SK-N-SH (cell line): ENCODE measurements around the gene TAF4. TPM values are rescaled to one million over a fixed set of nuclear protein-coding genes. Genes with fewer than 3 reads are reported as not detected.
A peak's percentile ranks its signal among the peaks of the same experiment; 100 is the strongest.

Source experiments
- CTCF ChIA-PET: fragments of 300-600, 350-600 bp; formaldehyde crosslinking; extraction: SDS; loops from one replicate; lab custom pipeline; 2021; lab: Yijun Ruan, JAX
- POLR2A ChIA-PET: fragments of 350-600 bp; sonication (Branson Sonifier 250); formaldehyde crosslinking; extraction: SDS; loops from one replicate; lab custom pipeline; 2020; ENCODE audit warnings: antibody characterized with exemption, inconsistent platforms; lab: Yijun Ruan, JAX
- DNase-seq: peaks from one replicate; pipeline ENCODE4 v3.0.0; 2012
- H2AFZ ChIP-seq: fragments of 200-600 bp; sonication (generic); 2 replicates; pipeline ENCODE4 v1.8.1; 2016; ENCODE audit warnings: antibody characterized with exemption, mild to moderate bottlenecking, low read depth
- H3F3A ChIP-seq: fragments of 200-600 bp; sonication (generic); replicated peaks from 2 replicates; pipeline ENCODE3; 2016; ENCODE audit warnings: antibody characterized with exemption, mild to moderate bottlenecking; ENCODE audit not compliant: insufficient read depth
- H3K27ac ChIP-seq, 2 experiments: fragments of 200-500 bp in 1 of 2; fragments of 200-600 bp in 1 of 2; sonication (Bioruptor generic) in 1 of 2; sonication (generic), shearing (Covaris generic) in 1 of 2; 2 replicates each; pipeline versions ENCODE4 v1.5.1 to v1.6.1; 2014 to 2016; ENCODE audit warnings: low read depth in 2 of 2, inconsistent platforms in 1 of 2, low read length in 1 of 2, mild to moderate bottlenecking in 1 of 2, mixed read lengths in 1 of 2
- H3K27me3 ChIP-seq: fragments of 200-600 bp; sonication (generic), shearing (Covaris generic); 2 replicates; pipeline ENCODE4 v1.6.1; 2016; ENCODE audit warnings: mixed run types; ENCODE audit not compliant: insufficient read depth
- H3K36me3 ChIP-seq, 2 experiments: fragments of 200-500 bp in 1 of 2; fragments of 200-600 bp in 1 of 2; sonication (Bioruptor generic) in 1 of 2; sonication (generic) in 1 of 2; replicated peaks in 1 of 2; 2 replicates each; pipeline versions ENCODE3 to v1.5.1; 2014 to 2016; ENCODE audit warnings: low read length in 1 of 2, mild to moderate bottlenecking in 1 of 2; ENCODE audit not compliant: insufficient read depth in 2 of 2, control insufficient read depth in 1 of 2
- H3K4me1 ChIP-seq, 2 experiments: fragments of 200-500 bp in 1 of 2; fragments of 200-600 bp in 1 of 2; sonication (Bioruptor generic) in 1 of 2; sonication (generic), shearing (Covaris generic) in 1 of 2; 2 replicates each; pipeline versions ENCODE4 v1.5.1 to v1.6.1; 2014 to 2016; ENCODE audit warnings: low read depth in 1 of 2, low read length in 1 of 2, mixed run types in 1 of 2; ENCODE audit not compliant: insufficient read depth in 2 of 2, control insufficient read depth in 1 of 2
- H3K4me2 ChIP-seq: fragments of 200-600 bp; sonication (generic), shearing (Covaris generic); 2 replicates; pipeline ENCODE4 v1.6.1; 2017; ENCODE audit warnings: mixed run types
- H3K4me3 ChIP-seq, 2 experiments: fragments of 200-500 bp in 1 of 2; fragments of 200-600 bp in 1 of 2; sonication (Bioruptor generic) in 1 of 2; sonication (generic), shearing (Covaris generic) in 1 of 2; 2 replicates each; pipeline versions ENCODE4 v1.5.1 to v1.8.1; 2014 to 2016; ENCODE audit warnings: low read depth in 2 of 2, inconsistent platforms in 1 of 2, low read length in 1 of 2, mild to moderate bottlenecking in 1 of 2, mixed read lengths in 1 of 2, moderate library complexity in 1 of 2
- H3K79me2 ChIP-seq: fragments of 200-600 bp; sonication (generic); 2 replicates; pipeline ENCODE4 v1.8.1; 2017; ENCODE audit warnings: mild to moderate bottlenecking; ENCODE audit not compliant: insufficient read depth
- H3K9ac ChIP-seq: fragments of 200-600 bp; sonication (generic); 2 replicates; pipeline ENCODE4 v1.6.1; 2017; ENCODE audit warnings: mixed run types
- H3K9me2 ChIP-seq: fragments of 200-600 bp; sonication (generic); 2 replicates; pipeline ENCODE4 v1.6.1; 2017; ENCODE audit warnings: mixed run types
- H3K9me3 ChIP-seq: fragments of 200-600 bp; sonication (generic); 2 replicates; pipeline ENCODE4 v1.6.1; 2017; ENCODE audit warnings: mixed run types, mild to moderate bottlenecking, moderate library complexity
- H4K20me1 ChIP-seq: fragments of 200-600 bp; sonication (generic); 2 replicates; pipeline ENCODE4 v1.6.1; 2017; ENCODE audit warnings: mild to moderate bottlenecking, mixed run types; ENCODE audit not compliant: insufficient read depth
- EP300 ChIP-seq, 2 experiments: IDR thresholded peaks; 2 replicates each; pipeline versions ENCODE4 v1.4.0 to v1.6.1; 2012; ENCODE audit warnings: borderline replicate concordance in 1 of 2, low read depth in 1 of 2, low read length in 1 of 2
- FOXJ3 ChIP-seq: sonication (generic); formaldehyde crosslinking; IDR thresholded peaks from 2 replicates; pipeline ENCODE4 v1.5.1; 2020; ENCODE audit warnings: mild to moderate bottlenecking, missing genetic modification reagents
- GABPA ChIP-seq: IDR thresholded peaks from 2 replicates; pipeline ENCODE4 v1.4.0; 2012; ENCODE audit warnings: low read depth, mild to moderate bottlenecking
- GATA2 ChIP-seq: sonication (generic); formaldehyde crosslinking; IDR thresholded peaks from 2 replicates; pipeline ENCODE4 v1.5.0; 2020; ENCODE audit warnings: mild to moderate bottlenecking, missing genetic modification reagents
- JUND ChIP-seq: IDR thresholded peaks from 2 replicates; pipeline ENCODE4 v1.4.0; 2012
- MXI1 ChIP-seq: IDR thresholded peaks from 2 replicates; pipeline ENCODE4 v1.6.1; 2012; ENCODE audit warnings: mild to moderate bottlenecking, low read depth, low read length, improper control_type of control experiment
- NRF1 ChIP-seq: IDR thresholded peaks from 2 replicates; pipeline ENCODE4 v1.6.1; 2012; ENCODE audit warnings: low read depth, mild to moderate bottlenecking, low read length
- PBX3 ChIP-seq: IDR thresholded peaks from 2 replicates; pipeline ENCODE4; 2012
- POLR2AphosphoS5 ChIP-seq: IDR thresholded peaks from 2 replicates; pipeline ENCODE4 v1.6.1; 2012; ENCODE audit warnings: low read depth, low read length
- RAD21 ChIP-seq: IDR thresholded peaks from 2 replicates; pipeline ENCODE4 v1.6.1; 2012; ENCODE audit warnings: mild to moderate bottlenecking, low read length
- RFX5 ChIP-seq: IDR thresholded peaks from 2 replicates; pipeline ENCODE4 v1.6.1; 2012; ENCODE audit warnings: mild to moderate bottlenecking, improper control_type of control experiment, low read length
- RXRA ChIP-seq: IDR thresholded peaks from 2 replicates; pipeline ENCODE4 v1.4.0; 2012; ENCODE audit warnings: low read depth, mild to moderate bottlenecking, borderline replicate concordance
- TCF12 ChIP-seq: IDR thresholded peaks from 2 replicates; pipeline ENCODE4 v1.4.0; 2012
- USF1 ChIP-seq: IDR thresholded peaks from 2 replicates; pipeline ENCODE4 v1.4.0; 2012; ENCODE audit warnings: low read depth, borderline replicate concordance
- USF2 ChIP-seq: fragments of 150-350 bp; IDR thresholded peaks from 2 replicates; pipeline ENCODE4 v1.6.1; 2017; ENCODE audit warnings: antibody characterized with exemption, low read length, low read depth, borderline replicate concordance
- YY1 ChIP-seq: IDR thresholded peaks from 2 replicates; pipeline ENCODE4 v1.4.0; 2012; ENCODE audit warnings: low read depth, mild to moderate bottlenecking
- ZBTB33 ChIP-seq: IDR thresholded peaks from 2 replicates; pipeline ENCODE4 v1.4.0; 2012; ENCODE audit warnings: low read depth, borderline replicate concordance
- WGBS: methylation state at CpG from one replicate; pipeline ENCODE4 v1.1.6; 2017; ENCODE audit warnings: low lambda C conversion rate; 5-methylcytosine and 5-hydroxymethylcytosine counted together
- polyA plus RNA-seq, 3 experiments: library from polyadenylated mRNA; depleted of rRNA; stranded (reverse); fragments of >200 nt; gene quantifications; 2 replicates each; pipeline ENCODE4 v1.2.3, GENCODE V29; 2012
- TF ChIP-seq, protein P1 (sequence below): fragments of 150-350 bp; IDR thresholded peaks from 2 replicates; pipeline ENCODE4 v1.6.1; 2016; ENCODE audit warnings: mild to moderate bottlenecking, low read depth, low read length
- TF ChIP-seq, protein P2 (sequence below): fragments of 200-600 bp; sonication (generic); IDR thresholded peaks from 2 replicates; pipeline ENCODE4 v1.6.1; 2017; ENCODE audit warnings: antibody characterized with exemption, mild to moderate bottlenecking, moderate library complexity

The TAF4 gene
- polyA plus RNA-seq, 1 of the 3 experiments (the other 2 are of a cell fraction) = 4.8 TPM

- H3K4me2 ChIP-seq = no peak overlapping the region; the same call in 1 of the 2 replicates
- H3K9ac ChIP-seq = no peak overlapping the region
- no peak overlapping the region; a peak in 1 of 4 replicates for H3K27ac ChIP-seq
- no peaks in the 10 kb centered on the region for H3K36me3 ChIP-seq
- peaks cover 20 to 30% of the 10 kb centered on the region in 2 experiments; a peak in 3 of 4 replicates for H3K4me1 ChIP-seq
- peaks cover 17% of the 10 kb centered on the region for H3K79me2 ChIP-seq
- no peaks in the 10 kb centered on the region for H3K9me2 ChIP-seq
- DNase-seq = peak; percentile 27
- WGBS = 93% methylated on average over 9 of the region's 18 CpGs
- no peak overlapping the region for H2AFZ ChIP-seq
- H3K27me3 ChIP-seq = no peaks in the 10 kb centered on the region
- H3F3A ChIP-seq = peaks cover 6% of the 10 kb centered on the region
- ChIA-PET POLR2A (interaction anchor here (1.2 to 2.8 kb wide), 2 partner anchors 34 to 55 kb away, joined by 3 to 41 read pairs; partner anchors contain the start of gene LSM14B), CTCF (interaction anchor here (0.8 to 2.1 kb wide), 4 partner anchors 13 to 57 kb away, joined by 3 to 7 read pairs (median 4); no protein-coding TSS in a partner anchor)
- no peak overlapping the region for H3K4me3 ChIP-seq
- no peaks in the 10 kb centered on the region for H3K9me3 ChIP-seq
- TF ChIP-seq USF2 (no peak), MXI1 (no peak), RAD21 (no peak), GATA2 (CRISPR knock-in tag) (no peak), PBX3 (no peak), RXRA (no peak), JUND (no peak), POLR2AphosphoS5 (no peak), NRF1 (no peak), TCF12 (no peak), USF1 (no peak), YY1 (no peak), GABPA (no peak), EP300 (IDR thresholded peaks at IDR 0.05; ENCODE audit: borderline replicate concordance in 1 of 2, low read depth in 1 of 2, low read length in 1 of 2) (no peak), FOXJ3 (CRISPR knock-in tag) (no peak), RFX5 (no peak), ZBTB33 (no peak)
- TF ChIP-seq, protein P1, sequence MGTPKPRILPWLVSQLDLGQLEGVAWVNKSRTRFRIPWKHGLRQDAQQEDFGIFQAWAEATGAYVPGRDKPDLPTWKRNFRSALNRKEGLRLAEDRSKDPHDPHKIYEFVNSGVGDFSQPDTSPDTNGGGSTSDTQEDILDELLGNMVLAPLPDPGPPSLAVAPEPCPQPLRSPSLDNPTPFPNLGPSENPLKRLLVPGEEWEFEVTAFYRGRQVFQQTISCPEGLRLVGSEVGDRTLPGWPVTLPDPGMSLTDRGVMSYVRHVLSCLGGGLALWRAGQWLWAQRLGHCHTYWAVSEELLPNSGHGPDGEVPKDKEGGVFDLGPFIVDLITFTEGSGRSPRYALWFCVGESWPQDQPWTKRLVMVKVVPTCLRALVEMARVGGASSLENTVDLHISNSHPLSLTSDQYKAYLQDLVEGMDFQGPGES = no peak
- TF ChIP-seq, protein P2, sequence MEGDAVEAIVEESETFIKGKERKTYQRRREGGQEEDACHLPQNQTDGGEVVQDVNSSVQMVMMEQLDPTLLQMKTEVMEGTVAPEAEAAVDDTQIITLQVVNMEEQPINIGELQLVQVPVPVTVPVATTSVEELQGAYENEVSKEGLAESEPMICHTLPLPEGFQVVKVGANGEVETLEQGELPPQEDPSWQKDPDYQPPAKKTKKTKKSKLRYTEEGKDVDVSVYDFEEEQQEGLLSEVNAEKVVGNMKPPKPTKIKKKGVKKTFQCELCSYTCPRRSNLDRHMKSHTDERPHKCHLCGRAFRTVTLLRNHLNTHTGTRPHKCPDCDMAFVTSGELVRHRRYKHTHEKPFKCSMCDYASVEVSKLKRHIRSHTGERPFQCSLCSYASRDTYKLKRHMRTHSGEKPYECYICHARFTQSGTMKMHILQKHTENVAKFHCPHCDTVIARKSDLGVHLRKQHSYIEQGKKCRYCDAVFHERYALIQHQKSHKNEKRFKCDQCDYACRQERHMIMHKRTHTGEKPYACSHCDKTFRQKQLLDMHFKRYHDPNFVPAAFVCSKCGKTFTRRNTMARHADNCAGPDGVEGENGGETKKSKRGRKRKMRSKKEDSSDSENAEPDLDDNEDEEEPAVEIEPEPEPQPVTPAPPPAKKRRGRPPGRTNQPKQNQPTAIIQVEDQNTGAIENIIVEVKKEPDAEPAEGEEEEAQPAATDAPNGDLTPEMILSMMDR = no peak
- TF ChIP-seq, all 33 proteins: peak for 0
- peaks cover 18% of the 10 kb centered on the region for H4K20me1 ChIP-seq
These were observed 2.0 kb upstream of the TAF4 start for GRCh38 chr20:62067547-62068260.
